Measurements from ENCODE around the gene OR51D1. TPM values are rescaled to one million over a fixed set of nuclear protein-coding genes. Genes with fewer than 3 reads are reported as not detected.

OR51D1 gene
- total and polyA plus RNA-seq, 2 of the 8 experiments (the other 6 are each of a cell fraction or from before 2014, with no cell fraction given), result not detected

DNA sequence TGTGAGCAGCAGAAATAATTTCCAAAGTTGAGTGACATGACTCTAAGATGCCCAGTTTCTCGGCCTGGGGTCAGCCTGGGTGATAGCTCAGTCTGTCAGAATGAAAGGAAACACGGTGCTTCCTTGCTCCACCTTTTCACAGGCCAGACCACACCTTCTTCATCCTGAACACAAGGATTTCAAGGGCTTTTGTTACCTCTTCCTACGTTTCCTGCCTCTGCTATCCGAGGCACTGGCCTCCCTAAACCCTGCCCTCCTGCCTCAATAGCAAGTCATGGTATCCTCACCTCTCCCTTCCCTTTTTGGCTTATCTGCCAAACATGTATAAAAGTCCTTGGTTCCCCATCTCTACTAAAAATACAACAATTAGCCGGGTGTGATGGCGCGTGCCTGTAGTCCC lies 4.8 kb downstream of the OR51D1 start (continued):
- TF ChIP-seq, protein P1, sequence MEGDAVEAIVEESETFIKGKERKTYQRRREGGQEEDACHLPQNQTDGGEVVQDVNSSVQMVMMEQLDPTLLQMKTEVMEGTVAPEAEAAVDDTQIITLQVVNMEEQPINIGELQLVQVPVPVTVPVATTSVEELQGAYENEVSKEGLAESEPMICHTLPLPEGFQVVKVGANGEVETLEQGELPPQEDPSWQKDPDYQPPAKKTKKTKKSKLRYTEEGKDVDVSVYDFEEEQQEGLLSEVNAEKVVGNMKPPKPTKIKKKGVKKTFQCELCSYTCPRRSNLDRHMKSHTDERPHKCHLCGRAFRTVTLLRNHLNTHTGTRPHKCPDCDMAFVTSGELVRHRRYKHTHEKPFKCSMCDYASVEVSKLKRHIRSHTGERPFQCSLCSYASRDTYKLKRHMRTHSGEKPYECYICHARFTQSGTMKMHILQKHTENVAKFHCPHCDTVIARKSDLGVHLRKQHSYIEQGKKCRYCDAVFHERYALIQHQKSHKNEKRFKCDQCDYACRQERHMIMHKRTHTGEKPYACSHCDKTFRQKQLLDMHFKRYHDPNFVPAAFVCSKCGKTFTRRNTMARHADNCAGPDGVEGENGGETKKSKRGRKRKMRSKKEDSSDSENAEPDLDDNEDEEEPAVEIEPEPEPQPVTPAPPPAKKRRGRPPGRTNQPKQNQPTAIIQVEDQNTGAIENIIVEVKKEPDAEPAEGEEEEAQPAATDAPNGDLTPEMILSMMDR (IDR thresholded peaks at IDR 0.05; ENCODE audit: control extremely low read depth in 1 of 3, insufficient read depth in 1 of 3, low read depth in 1 of 3, low read length in 3 of 3), result no peak
- TF ChIP-seq TBP (IDR thresholded peaks at IDR 0.05; ENCODE audit: low read depth, low read length), result no peak
- TF ChIP-seq JUND (IDR thresholded peaks at IDR 0.05; ENCODE audit: low read length), result no peak
- no peak for TF ChIP-seq RBBP5 (IDR thresholded peaks at IDR 0.05; ENCODE audit: borderline replicate concordance, low read depth, low read length)
- no peak for TF ChIP-seq HDAC2 (IDR thresholded peaks at IDR 0.05; ENCODE audit: borderline replicate concordance in 1 of 2, low read depth in 2 of 2, low read length in 2 of 2)
- TF ChIP-seq CHD1 (IDR thresholded peaks at IDR 0.05; ENCODE audit: low read depth, low read length), result no peak
- TF ChIP-seq EZH2 (IDR thresholded peaks at IDR 0.05; ENCODE audit: low read depth, low read length, severe bottlenecking), result no peak
